Fibroblast of lung (primary cell): ENCODE results near the gene UACA.

Experiments
- EZH2 ChIP-seq: IDR thresholded peaks from 2 replicates; pipeline ENCODE4 v1.5.1; 2012; ENCODE audit warnings: low read length, control low read depth, mild to moderate bottlenecking; ENCODE audit errors: missing control alignments
- TF ChIP-seq, protein P1 (sequence below), 2 donors: IDR thresholded peaks in 1 of 2; conservative IDR thresholded peaks in 1 of 2; 1 replicate in 1 of 2; 2 replicates in 1 of 2; pipeline ENCODE4 v1.5.1; 2011 to 2012; ENCODE audit warnings: low read length in 2 of 2, control low read depth in 1 of 2, inconsistent platforms in 1 of 2, low read depth in 1 of 2, mild to moderate bottlenecking in 1 of 2

DNA sequence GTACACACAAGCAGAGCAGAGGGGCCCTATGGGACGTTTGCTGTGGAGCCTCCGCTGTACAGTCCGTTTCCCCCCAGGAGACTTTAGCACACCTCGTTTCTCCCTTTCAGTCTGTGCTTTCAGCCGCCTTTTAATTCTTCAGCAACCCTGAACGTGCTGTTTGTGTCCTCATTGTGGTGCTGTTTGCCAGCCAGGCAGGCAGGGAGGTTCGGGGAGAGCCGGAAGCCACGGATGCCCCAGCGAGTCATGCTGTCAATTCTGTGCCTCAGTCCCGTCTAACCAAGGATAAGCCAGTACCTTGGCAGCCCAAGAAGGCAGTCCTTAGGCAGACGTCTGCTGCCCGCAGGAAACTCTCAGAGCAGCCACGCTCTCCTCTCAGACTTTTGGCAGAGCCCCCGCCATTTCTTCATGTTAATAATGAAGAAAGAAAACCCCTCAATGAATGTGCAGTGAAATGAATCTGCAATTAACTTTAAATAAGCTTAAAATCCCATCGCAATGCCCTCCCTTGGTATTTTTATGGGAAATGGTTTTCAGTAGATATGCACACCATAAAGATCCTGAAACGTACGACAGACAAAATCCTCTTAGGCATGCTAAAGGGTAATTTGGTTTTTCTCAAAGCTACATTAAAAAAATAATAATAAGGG, 158.6 kb downstream of the UACA start:
- TF ChIP-seq, protein P1, sequence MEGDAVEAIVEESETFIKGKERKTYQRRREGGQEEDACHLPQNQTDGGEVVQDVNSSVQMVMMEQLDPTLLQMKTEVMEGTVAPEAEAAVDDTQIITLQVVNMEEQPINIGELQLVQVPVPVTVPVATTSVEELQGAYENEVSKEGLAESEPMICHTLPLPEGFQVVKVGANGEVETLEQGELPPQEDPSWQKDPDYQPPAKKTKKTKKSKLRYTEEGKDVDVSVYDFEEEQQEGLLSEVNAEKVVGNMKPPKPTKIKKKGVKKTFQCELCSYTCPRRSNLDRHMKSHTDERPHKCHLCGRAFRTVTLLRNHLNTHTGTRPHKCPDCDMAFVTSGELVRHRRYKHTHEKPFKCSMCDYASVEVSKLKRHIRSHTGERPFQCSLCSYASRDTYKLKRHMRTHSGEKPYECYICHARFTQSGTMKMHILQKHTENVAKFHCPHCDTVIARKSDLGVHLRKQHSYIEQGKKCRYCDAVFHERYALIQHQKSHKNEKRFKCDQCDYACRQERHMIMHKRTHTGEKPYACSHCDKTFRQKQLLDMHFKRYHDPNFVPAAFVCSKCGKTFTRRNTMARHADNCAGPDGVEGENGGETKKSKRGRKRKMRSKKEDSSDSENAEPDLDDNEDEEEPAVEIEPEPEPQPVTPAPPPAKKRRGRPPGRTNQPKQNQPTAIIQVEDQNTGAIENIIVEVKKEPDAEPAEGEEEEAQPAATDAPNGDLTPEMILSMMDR (conservative IDR thresholded peaks at IDR 0.05 in 1 of 2, IDR thresholded peaks at IDR 0.05 in 1 of 2; ENCODE audit: low read depth in 1 of 2, low read length in 2 of 2), result peak in 1 of 2 donors; percentile 24
- no peak for TF ChIP-seq EZH2
